ENCODE results near the gene ZBTB7C.
A peak's percentile ranks its signal among the peaks of the same experiment; 100 is the strongest.

The ZBTB7C gene

DNA sequence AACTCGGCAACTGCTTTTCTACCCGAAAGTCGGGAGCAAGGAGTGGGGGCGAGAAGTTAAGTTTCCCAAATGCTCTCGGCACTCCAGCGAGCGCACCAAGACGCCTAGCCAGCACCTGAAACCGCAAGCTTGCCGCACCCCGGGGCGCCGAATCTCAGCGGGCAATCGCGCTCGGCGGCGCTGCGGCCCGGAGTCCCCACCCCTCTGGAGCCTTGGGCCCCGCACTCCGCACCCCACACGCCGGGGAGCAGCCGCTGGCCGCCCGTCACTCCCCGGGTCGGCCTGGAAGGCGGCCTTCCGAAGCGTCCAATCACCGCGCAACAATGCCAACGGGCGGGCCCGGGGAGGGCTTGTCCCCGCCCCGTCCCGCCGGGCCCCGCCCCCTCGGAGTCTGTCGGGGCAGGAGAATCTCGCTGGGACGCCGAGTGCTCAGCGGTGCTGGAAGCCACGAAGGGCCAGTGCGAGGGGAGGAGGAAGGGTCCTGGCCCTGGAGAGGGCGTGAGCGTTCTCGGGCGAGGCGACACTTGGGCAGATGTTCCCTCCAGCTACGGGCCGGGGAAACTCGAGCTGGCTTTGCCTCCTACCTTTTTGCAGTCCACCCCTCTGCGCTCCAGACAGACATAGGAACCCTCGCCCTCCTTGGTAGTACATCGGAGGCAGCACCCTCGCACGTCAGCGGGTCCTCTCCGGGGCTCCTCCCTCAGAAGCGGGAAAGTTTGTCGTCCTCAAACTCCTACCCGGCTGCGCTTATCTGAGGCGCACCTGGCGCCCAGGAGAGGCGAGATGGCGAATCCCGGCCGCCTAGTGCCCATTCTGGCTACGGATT is 1.1 kb upstream of the ZBTB7C start (continued):
- TF ChIP-seq, protein P1, sequence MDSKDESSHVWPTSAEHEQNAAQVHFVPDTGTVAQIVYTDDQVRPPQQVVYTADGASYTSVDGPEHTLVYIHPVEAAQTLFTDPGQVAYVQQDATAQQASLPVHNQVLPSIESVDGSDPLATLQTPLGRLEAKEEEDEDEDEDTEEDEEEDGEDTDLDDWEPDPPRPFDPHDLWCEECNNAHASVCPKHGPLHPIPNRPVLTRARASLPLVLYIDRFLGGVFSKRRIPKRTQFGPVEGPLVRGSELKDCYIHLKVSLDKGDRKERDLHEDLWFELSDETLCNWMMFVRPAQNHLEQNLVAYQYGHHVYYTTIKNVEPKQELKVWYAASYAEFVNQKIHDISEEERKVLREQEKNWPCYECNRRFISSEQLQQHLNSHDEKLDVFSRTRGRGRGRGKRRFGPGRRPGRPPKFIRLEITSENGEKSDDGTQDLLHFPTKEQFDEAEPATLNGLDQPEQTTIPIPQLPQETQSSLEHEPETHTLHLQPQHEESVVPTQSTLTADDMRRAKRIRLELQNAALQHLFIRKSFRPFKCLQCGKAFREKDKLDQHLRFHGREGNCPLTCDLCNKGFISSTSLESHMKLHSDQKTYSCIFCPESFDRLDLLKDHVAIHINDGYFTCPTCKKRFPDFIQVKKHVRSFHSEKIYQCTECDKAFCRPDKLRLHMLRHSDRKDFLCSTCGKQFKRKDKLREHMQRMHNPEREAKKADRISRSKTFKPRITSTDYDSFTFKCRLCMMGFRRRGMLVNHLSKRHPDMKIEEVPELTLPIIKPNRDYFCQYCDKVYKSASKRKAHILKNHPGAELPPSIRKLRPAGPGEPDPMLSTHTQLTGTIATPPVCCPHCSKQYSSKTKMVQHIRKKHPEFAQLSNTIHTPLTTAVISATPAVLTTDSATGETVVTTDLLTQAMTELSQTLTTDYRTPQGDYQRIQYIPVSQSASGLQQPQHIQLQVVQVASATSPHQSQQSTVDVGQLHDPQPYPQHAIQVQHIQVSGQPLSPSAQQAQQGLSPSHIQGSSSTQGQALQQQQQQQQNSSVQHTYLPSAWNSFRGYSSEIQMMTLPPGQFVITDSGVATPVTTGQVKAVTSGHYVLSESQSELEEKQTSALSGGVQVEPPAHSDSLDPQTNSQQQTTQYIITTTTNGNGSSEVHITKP (tag by site-specific recombination; IDR thresholded peaks at IDR 0.05), result peak; percentile 99
- no peak for TF ChIP-seq ZNF529 (tag by site-specific recombination; IDR thresholded peaks at IDR 0.05; ENCODE audit: insufficient replicate concordance)
- TF ChIP-seq ZNF48 (tag by site-specific recombination; IDR thresholded peaks at IDR 0.05), result no peak
- no peak for TF ChIP-seq ZNF311 (tag by site-specific recombination; IDR thresholded peaks at IDR 0.05; ENCODE audit: borderline replicate concordance)
- no peak for TF ChIP-seq ZSCAN30 (tag by site-specific recombination; IDR thresholded peaks at IDR 0.05)
- TF ChIP-seq ZNF610 (tag by site-specific recombination; IDR thresholded peaks at IDR 0.05; ENCODE audit: borderline replicate concordance), result no peak
- TF ChIP-seq, protein P2, sequence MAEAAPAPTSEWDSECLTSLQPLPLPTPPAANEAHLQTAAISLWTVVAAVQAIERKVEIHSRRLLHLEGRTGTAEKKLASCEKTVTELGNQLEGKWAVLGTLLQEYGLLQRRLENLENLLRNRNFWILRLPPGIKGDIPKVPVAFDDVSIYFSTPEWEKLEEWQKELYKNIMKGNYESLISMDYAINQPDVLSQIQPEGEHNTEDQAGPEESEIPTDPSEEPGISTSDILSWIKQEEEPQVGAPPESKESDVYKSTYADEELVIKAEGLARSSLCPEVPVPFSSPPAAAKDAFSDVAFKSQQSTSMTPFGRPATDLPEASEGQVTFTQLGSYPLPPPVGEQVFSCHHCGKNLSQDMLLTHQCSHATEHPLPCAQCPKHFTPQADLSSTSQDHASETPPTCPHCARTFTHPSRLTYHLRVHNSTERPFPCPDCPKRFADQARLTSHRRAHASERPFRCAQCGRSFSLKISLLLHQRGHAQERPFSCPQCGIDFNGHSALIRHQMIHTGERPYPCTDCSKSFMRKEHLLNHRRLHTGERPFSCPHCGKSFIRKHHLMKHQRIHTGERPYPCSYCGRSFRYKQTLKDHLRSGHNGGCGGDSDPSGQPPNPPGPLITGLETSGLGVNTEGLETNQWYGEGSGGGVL (tag by site-specific recombination; IDR thresholded peaks at IDR 0.05), result peak; percentile 15; the same call in 1 of the 2 replicates
- TF ChIP-seq ZNF394 (tag by site-specific recombination; IDR thresholded peaks at IDR 0.05; ENCODE audit: borderline replicate concordance), result no peak
- no peak for TF ChIP-seq ZNF416 (tag by site-specific recombination; IDR thresholded peaks at IDR 0.05)
- TF ChIP-seq ZNF214 (tag by site-specific recombination; IDR thresholded peaks at IDR 0.05; ENCODE audit: borderline replicate concordance), result no peak
- TF ChIP-seq, protein P3, sequence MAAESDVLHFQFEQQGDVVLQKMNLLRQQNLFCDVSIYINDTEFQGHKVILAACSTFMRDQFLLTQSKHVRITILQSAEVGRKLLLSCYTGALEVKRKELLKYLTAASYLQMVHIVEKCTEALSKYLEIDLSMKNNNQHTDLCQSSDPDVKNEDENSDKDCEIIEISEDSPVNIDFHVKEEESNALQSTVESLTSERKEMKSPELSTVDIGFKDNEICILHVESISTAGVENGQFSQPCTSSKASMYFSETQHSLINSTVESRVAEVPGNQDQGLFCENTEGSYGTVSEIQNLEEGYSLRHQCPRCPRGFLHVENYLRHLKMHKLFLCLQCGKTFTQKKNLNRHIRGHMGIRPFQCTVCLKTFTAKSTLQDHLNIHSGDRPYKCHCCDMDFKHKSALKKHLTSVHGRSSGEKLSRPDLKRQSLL (tag by site-specific recombination; IDR thresholded peaks at IDR 0.05), result no peak
- no peak for TF ChIP-seq ZBTB21 (tag by site-specific recombination; IDR thresholded peaks at IDR 0.05)
- TF ChIP-seq ZNF596 (tag by site-specific recombination; IDR thresholded peaks at IDR 0.05), result no peak
- no peak for TF ChIP-seq SETDB1 (IDR thresholded peaks at IDR 0.05; ENCODE audit: insufficient read length, low read length)
- TF ChIP-seq, protein P4, sequence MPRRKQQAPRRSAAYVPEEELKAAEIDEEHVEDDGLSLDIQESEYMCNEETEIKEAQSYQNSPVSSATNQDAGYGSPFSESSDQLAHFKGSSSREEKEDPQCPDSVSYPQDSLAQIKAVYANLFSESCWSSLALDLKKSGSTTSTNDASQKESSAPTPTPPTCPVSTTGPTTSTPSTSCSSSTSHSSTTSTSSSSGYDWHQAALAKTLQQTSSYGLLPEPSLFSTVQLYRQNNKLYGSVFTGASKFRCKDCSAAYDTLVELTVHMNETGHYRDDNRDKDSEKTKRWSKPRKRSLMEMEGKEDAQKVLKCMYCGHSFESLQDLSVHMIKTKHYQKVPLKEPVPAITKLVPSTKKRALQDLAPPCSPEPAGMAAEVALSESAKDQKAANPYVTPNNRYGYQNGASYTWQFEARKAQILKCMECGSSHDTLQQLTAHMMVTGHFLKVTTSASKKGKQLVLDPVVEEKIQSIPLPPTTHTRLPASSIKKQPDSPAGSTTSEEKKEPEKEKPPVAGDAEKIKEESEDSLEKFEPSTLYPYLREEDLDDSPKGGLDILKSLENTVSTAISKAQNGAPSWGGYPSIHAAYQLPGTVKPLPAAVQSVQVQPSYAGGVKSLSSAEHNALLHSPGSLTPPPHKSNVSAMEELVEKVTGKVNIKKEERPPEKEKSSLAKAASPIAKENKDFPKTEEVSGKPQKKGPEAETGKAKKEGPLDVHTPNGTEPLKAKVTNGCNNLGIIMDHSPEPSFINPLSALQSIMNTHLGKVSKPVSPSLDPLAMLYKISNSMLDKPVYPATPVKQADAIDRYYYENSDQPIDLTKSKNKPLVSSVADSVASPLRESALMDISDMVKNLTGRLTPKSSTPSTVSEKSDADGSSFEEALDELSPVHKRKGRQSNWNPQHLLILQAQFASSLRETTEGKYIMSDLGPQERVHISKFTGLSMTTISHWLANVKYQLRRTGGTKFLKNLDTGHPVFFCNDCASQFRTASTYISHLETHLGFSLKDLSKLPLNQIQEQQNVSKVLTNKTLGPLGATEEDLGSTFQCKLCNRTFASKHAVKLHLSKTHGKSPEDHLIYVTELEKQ (tag by site-specific recombination; IDR thresholded peaks at IDR 0.05; ENCODE audit: borderline replicate concordance), result no peak
- TF ChIP-seq ZNF677 (tag by site-specific recombination; IDR thresholded peaks at IDR 0.05), result no peak
- peak; percentile 47; the same call in 1 of the 2 replicates for TF ChIP-seq ZFHX2 (tag by site-specific recombination; conservative IDR thresholded peaks at IDR 0.05)
- TF ChIP-seq ZNF114 (tag by site-specific recombination; IDR thresholded peaks at IDR 0.05), result no peak
- TF ChIP-seq, protein P5, sequence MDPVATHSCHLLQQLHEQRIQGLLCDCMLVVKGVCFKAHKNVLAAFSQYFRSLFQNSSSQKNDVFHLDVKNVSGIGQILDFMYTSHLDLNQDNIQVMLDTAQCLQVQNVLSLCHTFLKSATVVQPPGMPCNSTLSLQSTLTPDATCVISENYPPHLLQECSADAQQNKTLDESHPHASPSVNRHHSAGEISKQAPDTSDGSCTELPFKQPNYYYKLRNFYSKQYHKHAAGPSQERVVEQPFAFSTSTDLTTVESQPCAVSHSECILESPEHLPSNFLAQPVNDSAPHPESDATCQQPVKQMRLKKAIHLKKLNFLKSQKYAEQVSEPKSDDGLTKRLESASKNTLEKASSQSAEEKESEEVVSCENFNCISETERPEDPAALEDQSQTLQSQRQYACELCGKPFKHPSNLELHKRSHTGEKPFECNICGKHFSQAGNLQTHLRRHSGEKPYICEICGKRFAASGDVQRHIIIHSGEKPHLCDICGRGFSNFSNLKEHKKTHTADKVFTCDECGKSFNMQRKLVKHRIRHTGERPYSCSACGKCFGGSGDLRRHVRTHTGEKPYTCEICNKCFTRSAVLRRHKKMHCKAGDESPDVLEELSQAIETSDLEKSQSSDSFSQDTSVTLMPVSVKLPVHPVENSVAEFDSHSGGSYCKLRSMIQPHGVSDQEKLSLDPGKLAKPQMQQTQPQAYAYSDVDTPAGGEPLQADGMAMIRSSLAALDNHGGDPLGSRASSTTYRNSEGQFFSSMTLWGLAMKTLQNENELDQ (tag by site-specific recombination; IDR thresholded peaks at IDR 0.05; ENCODE audit: low read depth), result no peak
- TF ChIP-seq ZNF248 (tag by site-specific recombination; IDR thresholded peaks at IDR 0.05), result no peak
- peak; percentile 93 for TF ChIP-seq ZIC2 (tag by site-specific recombination; IDR thresholded peaks at IDR 0.05)
